ENCODE measurements around the gene BEAN1.
"Not testable (repeated sequence)": the region's sequence is repeated elsewhere in the genome, so short reads cannot be mapped to it uniquely, and the experiment has no call there.

DNA sequence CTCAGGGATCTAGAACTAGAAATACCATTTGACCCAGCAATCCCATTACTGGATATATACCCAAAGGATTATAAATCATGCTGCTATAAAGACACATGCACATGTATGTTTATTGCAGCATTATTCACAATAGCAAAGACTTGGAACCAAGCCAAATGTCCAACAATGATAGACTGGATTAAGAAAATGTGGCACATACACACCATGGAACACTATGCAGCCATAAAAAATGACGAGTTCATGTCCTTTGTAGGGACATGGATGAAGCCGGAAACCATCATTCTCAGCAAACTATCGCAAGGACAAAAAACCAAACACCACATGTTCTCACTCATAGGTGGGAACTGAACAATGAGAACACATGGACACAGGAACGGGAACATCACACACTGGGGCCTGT is 74.5 kb downstream of the BEAN1 start:
- TF ChIP-seq, protein P1, sequence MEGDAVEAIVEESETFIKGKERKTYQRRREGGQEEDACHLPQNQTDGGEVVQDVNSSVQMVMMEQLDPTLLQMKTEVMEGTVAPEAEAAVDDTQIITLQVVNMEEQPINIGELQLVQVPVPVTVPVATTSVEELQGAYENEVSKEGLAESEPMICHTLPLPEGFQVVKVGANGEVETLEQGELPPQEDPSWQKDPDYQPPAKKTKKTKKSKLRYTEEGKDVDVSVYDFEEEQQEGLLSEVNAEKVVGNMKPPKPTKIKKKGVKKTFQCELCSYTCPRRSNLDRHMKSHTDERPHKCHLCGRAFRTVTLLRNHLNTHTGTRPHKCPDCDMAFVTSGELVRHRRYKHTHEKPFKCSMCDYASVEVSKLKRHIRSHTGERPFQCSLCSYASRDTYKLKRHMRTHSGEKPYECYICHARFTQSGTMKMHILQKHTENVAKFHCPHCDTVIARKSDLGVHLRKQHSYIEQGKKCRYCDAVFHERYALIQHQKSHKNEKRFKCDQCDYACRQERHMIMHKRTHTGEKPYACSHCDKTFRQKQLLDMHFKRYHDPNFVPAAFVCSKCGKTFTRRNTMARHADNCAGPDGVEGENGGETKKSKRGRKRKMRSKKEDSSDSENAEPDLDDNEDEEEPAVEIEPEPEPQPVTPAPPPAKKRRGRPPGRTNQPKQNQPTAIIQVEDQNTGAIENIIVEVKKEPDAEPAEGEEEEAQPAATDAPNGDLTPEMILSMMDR (IDR thresholded peaks at IDR 0.05), result not testable (repeated sequence)
- not testable (repeated sequence) for TF ChIP-seq POLR2A, POLR2AphosphoS5 (IDR thresholded peaks at IDR 0.05)
